NCI-H1092 (cell line): ENCODE data around the gene VPS18.
A peak's percentile ranks its signal among the peaks of the same experiment; 100 is the strongest.

ENCODE experiments used
- DNase-seq: peaks from one replicate; lab custom pipeline; 2025; lab: John Stamatoyannopoulos, UW

Gene VPS18

GRCh38 chr15:40921949-40922607, 27.8 kb downstream of the VPS18 start:
- DNase-seq, result no peak

GRCh38 chr15:40922608-40923005, 28.4 kb downstream of the VPS18 start:
- no peak for DNase-seq

- no peak for DNase-seq
Observed at GRCh38 chr15:40923551-40923950, 29.3 kb downstream of the VPS18 start.

- DNase-seq, result peak; percentile 61
Observed at GRCh38 chr15:40925495-40925862, 31.2 kb downstream of the VPS18 start.

GRCh38 chr15:40925863-40926658, 31.8 kb downstream of the VPS18 start:
- no peak for DNase-seq

- DNase-seq, result no peak
Observed at GRCh38 chr15:40926659-40927494, 32.6 kb downstream of the VPS18 start.

GRCh38 chr15:40927495-40927872, 33.2 kb downstream of the VPS18 start:
- DNase-seq, result no peak

- DNase-seq, result peak; percentile 60
Observed at GRCh38 chr15:40927873-40928806, 33.9 kb downstream of the VPS18 start.

- peak; percentile 73 for DNase-seq
Observed at GRCh38 chr15:40928821-40929659, 34.8 kb downstream of the VPS18 start, which contains the start of gene DLL4. Gene DLL4 (plus strand): TSS chr15:40929340. CDS start chr15:40929669, 329 bp downstream.

GRCh38 chr15:40929660-40930429, 35.6 kb downstream of the VPS18 start:
- DNase-seq, result no peak

- DNase-seq, result peak; percentile 24
Observed at GRCh38 chr15:40930430-40931299, 36.4 kb downstream of the VPS18 start.

GRCh38 chr15:40931300-40932142, 37.3 kb downstream of the VPS18 start:
- no peak for DNase-seq

- no peak for DNase-seq
Observed at GRCh38 chr15:40932156-40932555, 37.9 kb downstream of the VPS18 start.

- DNase-seq, result no peak
Observed at GRCh38 chr15:40932649-40933516, 38.6 kb downstream of the VPS18 start.

GRCh38 chr15:40933517-40933902, 39.3 kb downstream of the VPS18 start:
- no peak for DNase-seq

- no peak for DNase-seq
Observed at GRCh38 chr15:40934457-40934856, 40.2 kb downstream of the VPS18 start.

GRCh38 chr15:40936234-40936708, 42.0 kb downstream of the VPS18 start:
- DNase-seq, result no peak
